RCC 7860 (cell line): Measurements from ENCODE around the gene CCDC6.
"Not testable (repeated sequence)": the region's sequence is repeated elsewhere in the genome, so short reads cannot be mapped to it uniquely, and the experiment has no call there.

Experiments
- DNase-seq: peaks from one replicate; pipeline ENCODE4 v3.0.0-alpha.2; 2015; ENCODE audit warnings: low spot score
- FAIRE-seq: peaks from 2 replicates; lab custom pipeline; 2012; peaks lifted over from hg19 to GRCh38; lab: Jason Lieb, UNC

The CCDC6 gene

DNA sequence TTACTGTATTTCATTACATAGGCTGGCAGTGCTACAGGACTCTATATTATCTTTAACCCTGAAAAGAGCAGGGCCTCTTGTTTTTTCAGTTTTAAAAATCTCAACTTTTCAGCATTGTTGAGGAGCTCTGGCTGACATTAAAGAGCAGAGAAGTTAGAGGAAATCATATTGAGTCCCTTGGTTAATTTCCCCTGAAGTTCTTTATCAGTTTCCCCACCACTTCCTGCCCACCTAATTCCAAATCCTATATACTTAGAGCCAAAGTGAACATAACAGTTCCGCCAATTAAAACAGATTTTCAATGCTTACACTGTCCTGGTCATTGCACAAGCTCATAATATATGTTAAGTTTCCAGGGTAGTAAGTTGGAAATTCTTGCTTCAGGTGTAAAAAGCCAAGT is 87.1 kb downstream of the CCDC6 start:
- FAIRE-seq, result no peak
- no peak for DNase-seq

DNA sequence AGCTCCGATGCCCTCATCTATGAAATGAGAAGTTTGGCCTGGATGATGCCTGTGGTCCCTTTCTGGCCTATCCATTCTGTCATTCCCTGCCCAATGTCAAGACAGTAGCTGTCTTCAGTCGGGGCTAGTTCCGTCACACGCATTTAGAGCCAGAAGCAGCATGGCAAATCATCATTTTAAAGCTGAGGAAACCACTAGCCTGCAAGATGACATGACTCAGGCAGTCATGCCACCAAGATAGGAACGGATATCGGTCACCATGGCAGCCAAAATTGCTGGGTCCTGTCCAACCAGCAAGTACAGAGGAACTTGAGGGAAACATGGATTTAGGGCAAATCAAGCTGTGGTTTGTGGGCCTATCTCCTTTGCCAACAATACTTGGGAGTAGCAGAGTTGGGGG is 88.6 kb downstream of the CCDC6 start:
- DNase-seq, result no peak
- no peak for FAIRE-seq

DNA sequence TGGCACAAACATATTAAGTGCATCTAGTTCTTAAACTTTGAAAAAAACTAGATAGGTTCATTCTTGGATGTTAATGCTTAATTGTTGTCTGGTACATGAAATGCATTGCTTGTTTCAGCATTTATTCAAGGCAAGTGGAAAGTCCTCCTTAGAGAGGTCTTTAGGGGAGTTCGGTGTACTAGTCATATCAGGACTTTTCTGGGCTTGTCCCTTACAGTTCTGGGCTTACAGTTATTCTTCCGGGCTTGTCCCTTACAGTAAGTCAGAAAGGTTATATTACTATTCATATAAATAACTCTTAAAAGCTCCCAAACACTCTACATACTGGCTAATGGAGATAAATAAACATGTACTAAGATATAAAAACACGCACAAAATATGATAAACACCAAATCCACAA is 91.5 kb downstream of the CCDC6 start:
- DNase-seq (no peak), FAIRE-seq (no peak)

DNA sequence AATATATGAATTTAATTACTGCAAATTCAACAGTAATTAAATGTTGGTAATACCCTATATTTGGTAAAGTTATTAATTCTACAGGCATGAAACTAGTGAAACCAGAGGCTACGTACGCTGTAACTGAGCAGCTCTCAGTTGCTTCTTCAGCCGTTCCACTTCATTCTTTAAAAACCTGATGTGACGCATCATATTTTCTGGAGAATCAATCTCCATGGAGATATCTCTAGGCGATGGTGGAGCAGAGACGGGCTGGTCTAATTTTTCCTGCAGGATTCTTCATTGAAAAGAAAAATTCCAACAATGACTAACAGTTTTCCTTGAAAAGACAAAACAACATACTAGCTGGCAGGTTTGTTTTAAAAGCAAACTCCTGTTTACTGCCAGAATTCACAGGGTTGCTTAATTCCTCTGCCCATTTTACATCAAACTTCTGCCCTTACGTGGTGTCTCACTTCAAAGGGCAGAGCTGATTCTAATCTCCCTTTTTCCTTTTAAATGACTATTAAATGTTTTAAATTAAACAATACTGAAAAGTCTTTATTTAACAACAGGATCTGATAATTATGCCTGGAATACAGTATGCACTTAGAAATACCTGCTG is 93.7 kb downstream of the CCDC6 start:
- FAIRE-seq (no peak), DNase-seq (no peak)

DNA sequence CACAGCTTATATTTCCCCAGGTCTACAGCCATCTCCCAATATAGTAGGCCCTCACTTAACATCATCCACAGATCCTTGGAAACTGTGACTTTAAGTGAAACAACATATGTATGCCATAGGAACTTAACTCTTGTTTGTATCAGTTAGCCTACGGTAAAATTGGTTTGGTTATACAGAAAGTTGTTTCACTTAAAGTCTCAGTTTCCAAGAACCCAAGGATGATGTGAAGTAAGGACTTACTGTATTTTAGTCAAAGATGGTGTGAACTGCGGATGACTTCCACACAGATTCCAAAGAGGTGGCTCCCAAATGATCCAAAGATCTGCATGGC is 96.7 kb downstream of the CCDC6 start:
- DNase-seq, result no peak
- FAIRE-seq, result no peak

DNA sequence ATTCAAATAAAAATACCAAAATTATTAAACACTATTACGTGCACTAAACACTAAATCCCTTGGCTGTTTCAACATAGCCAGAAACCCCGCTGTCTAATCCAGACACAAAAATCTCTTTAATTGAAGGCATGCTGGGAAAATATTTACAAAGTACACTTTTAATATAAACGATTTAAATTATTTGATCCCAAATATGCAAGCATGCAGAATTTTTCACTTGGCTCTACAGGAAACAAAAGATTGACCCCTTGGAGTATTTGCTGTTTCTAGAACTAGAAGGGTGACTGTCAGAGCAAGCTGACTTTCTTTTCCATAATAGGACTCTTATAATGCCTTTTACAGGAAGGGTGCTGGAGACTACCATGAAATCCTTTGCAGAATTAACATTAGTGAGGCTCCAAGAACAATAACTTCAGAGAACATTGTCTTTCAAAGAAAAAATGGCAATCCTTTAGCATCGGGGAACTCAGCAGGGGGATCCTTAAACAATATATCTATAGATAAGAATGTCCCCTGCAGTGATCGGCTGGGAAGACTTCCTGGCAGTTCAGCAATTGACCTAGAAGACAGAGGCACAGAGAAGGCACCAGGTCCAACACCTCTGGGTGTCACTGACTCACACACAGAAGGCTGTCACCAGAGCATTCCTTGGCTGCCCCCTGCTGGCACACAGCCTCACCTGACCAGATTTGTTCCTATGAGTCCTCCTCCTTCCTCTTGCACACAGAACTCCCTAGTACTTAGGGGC is 97.3 kb downstream of the CCDC6 start:
- FAIRE-seq (no peak), DNase-seq (peak; percentile 50)

DNA sequence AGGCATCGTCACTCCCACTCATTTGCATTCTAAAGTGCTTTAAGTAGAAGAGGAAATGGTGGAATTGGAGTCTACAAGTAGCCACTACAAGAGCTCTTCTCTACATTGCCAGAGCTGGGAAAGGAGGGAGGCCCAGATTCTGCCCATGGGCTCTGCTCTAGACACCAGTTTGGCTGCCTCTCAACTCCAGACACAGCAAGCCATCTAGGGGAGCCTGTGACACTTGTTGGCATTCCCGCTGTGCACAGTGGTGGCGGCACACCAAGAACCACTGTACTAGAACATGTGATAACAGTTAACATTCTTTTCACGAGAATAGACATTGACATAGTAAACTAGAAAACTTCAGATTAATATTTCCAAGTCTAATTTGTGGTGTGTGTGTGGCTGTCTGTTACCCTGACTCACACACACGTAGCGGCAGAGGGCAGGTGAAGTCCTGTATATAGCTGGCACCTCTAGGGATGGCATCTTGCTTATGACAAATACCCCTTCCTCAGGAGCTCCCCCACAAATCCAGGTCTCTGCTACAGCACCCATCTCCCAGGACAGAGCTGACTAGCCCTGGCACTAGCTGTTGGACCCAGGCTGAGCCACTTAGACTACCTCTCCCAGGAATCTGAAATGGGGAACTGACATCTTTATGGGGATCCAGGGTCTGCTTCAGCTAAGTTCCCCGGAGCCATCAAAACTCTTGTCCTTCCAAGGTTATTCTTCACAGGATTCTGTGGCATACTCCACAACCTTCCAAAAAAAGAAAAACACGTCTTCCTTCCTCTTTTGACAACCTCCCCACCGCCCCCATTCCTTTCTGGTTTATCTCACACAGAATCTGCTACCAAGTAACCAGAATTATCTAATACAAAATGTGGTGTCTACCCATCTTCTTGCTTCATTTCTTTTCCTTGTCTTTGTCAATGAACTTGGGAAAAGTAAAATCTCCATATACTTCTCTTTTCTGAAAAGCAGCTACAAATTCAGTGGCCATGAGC is 98.4 kb downstream of the CCDC6 start:
- no peak for FAIRE-seq
- DNase-seq, result no peak

DNA sequence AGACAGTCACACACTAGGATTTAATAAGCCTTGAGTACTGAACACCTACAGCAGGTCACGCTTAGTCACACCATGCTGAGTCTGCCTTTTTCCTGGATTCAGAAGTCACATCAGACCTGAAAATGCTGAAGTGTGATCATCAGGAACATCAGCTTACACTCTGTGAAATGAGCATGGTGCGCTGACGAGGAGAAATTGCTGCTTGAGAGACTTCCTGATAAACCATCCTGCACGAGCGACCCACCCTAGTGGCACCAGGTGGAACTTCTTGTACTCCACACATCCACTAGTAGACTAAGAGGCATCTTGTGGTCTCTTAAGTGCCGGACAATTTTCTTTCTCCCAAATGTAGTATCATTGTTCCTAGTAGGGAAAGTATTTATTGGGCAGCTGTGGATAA is 101.3 kb downstream of the CCDC6 start:
- no peak for FAIRE-seq
- no peak for DNase-seq

DNA sequence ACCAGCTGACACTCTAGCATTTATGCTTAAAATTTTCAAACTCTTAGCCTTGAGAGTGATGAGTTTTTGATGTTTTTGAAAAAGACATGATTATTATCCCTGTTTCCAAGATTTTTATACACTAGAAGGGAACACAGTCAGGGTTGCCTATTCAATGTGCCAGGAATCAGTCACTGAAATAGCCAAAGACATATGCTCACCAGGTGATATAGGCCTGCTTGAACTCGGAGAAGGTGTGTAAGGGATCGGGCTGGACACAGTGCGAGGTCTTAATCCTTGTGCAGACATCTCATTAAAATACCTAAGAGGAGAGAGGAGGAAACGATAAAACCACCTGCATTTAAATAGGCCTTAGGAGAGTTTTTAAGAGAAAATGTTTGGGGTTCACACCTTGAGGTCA is 102.1 kb downstream of the CCDC6 start:
- FAIRE-seq (no peak), DNase-seq (no peak)

DNA sequence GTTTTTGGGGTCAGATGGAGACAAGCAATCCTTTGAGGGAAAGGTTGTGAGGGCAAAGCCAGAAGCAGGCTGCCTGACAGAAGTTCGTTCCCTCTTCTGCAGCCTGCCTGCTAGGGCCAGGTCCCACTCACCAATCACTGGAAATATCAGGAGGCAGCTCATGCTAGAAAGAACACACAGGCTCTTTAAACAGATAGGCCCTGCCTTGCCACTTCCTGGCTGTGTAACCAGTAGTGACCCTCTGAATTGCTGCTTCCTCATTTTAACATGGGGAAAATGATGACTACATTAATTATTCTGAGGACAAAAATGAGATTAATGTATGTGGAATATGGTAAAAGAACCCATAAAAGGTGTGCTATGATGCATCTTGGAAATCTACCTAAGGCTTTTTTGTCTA is 102.6 kb downstream of the CCDC6 start:
- no peak for DNase-seq
- no peak for FAIRE-seq

DNA sequence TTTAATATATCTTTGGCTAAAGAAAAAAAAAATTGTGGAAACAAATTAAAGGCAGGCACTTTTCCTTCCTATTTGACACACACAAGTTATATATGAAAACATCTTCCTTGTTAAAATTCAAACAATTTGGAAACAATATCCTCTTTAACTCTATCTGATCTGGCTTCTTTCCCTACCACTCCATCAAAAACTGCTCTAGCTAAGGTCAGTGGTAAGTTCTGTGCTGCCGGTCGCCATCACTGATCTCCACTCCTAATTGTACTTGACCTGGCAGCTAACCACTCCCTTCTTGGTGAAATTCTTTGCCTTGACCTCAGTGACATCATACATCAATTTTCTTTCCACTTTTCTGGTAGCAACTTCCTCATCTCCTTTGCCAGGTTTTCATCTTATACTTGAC is 105.2 kb downstream of the CCDC6 start:
- no peak for FAIRE-seq
- DNase-seq, result no peak

DNA sequence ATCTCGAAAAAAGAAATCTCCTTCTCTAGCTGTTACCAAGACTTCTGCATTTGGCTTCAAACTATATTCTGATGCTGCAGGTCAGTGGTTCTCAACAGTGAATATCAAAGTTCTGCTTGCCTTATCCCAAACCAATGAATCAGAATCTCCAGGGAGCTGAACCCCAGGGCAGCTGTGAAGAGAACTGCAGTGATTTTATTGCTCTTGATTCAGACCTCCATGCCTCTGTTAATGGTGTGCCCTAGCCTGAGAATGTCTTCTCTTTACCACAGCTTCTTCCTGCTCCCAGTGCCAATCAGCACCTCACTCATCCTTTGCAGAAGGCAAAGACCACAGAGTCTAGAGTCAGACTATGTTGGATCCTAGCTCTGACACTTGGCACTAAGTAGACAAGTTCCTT is 106.9 kb downstream of the CCDC6 start:
- DNase-seq (no peak), FAIRE-seq (no peak)

DNA sequence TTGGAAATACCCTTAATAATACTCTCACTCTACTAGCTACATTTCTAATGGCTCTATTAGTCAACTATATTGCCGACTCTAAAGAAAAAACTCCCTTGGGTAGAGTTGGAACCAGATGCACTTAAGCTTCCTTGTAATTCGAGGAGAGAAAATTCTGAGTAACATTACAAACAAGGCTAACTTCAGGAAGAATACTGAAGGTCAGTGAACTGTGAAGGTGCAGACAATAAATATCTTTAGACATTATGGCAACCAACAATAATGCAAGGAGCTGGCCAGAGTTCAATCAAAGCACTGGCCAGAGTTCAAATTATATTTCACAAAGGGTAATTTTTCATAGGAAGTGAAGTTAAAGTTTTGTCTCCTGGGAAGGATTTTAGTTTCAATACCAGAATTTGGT is 112.4 kb downstream of the CCDC6 start:
- DNase-seq (no peak), FAIRE-seq (no peak)

DNA sequence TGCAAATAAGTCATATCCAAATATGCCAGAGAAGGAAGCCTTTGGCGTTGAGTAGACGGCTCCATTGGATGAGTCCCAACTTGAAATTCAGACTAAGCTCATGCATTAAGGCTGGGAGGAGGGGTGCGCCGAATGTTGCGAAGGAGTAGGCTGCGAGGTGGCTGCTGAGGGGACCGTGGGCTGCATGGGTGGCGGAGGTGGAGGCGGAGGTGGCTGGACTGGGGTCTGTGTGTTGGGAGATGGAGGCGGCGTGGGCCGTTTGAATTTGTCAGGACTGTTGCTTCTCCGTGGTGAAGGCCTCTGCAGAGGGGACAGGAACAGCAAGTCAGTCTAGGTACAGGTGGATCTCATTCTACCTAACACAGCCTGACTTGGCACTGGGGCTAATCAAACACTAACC is 113.5 kb downstream of the CCDC6 start:
- DNase-seq (no peak), FAIRE-seq (no peak)

DNA sequence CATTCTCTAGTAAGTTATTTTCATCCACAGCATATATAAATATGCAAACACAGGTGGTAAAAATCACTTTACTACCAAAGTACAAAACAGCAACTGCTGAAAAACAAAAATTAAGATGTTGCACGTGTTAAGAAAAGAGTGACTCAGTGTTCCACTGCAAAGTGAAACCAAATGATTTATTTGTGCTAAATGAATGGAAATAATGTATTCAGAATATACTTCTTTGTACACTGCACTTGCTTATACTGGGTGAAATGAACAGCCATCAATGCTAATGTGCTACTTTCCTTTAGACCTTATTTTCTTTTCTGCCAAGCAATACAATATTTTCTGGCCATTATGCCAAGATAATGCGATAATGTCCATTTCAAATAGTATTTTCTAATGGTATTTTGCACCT is 114.8 kb downstream of the CCDC6 start:
- no peak for DNase-seq
- no peak for FAIRE-seq

DNA sequence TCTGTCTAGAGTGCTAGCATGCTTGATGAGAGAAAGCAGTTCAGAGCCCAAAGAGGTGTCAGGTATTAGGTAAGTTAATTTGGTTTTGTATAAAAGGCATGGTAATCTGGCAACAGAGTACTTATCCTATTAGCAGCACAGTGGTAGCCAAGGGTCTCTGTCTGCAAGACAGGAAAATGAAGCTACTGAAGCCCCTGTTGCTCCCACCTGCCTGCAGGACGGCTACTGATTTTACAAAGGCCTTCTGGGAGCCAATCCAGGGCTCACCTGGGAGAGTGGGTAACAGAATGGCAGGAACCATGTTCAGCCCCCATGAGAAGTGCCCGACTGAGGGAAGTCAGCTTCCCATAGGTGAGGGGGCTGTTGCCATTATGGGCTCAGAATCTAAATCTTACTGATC is 116.3 kb downstream of the CCDC6 start:
- FAIRE-seq, DNase-seq: not testable (repeated sequence)

DNA sequence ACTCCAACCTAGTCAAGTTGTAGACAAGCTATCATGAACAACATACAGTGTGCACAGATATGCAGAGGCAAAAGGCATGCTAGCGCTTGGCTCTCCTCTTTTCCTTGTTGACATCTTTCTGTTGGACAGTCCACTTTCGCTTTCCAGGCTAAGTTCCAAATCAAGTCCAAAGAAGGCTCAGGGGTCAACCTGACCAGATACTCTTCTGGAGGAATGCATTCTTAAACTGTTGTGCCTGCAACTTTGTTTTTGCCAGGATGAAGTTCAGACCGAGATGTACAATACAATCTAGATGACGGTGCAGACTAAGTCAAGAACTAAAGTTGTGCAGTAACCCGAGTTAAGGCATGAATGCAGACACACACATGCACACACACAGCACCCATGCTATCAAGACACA is 117.4 kb downstream of the CCDC6 start:
- FAIRE-seq, DNase-seq: not testable (repeated sequence)

DNA sequence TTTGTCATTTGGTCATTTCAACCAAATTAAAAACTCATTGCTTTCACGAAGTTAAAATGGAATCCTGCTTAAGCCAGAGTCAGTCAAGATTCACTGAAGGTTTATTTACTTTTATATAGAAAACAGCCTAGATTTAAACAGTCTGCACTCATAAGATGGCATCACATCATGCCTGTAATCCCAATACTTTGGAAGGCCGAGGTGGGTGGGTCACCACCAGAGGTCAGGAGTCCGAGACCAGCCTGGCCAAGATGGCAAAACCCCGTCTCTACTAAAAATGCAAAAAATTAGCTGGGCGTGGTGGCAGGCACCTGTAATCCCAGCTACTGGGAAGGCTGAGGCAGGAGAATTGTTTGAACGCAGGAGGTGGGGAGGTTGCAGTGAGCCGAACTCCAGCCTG is 119.3 kb downstream of the CCDC6 start:
- DNase-seq, FAIRE-seq: not testable (repeated sequence)

DNA sequence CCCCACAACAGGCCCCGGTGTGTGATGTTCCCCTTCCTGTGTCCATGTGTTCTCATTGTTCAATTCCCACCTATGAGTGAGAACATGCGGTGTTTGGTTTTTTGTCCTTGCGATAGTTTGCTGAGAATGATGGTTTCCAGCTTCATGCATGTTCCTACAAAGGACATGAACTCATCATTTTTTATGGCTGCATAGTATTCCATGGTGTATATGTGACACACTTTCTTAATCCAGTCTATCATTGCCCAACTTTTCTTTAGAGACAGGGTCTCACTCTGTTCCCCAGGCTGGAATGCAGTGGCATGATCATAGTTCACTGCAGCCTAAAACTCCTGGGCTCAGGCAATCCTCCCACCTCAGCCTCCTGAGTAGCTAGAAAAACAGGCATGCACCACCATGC is 120.9 kb downstream of the CCDC6 start:
- FAIRE-seq, DNase-seq: not testable (repeated sequence)

DNA sequence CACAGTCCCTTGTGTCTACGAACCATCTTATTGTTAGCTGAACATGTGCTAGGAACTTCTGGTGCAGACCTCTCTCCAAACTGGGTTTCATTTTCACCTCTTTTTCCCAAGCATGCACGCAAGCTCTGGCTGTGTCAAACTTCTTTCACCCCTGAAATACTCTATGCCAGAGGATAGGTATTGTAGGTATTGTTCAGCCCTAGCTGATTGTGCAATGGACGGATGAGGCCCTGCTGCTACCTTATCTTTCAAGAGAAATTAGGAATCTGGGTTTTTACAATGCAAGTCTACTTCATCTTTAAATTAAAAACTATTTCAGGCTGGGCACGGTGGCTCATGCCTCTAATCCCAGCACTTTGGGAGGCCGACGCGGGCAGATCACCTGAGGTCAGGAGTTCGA is 124.8 kb downstream of the CCDC6 start:
- DNase-seq, result no peak
- no peak for FAIRE-seq

DNA sequence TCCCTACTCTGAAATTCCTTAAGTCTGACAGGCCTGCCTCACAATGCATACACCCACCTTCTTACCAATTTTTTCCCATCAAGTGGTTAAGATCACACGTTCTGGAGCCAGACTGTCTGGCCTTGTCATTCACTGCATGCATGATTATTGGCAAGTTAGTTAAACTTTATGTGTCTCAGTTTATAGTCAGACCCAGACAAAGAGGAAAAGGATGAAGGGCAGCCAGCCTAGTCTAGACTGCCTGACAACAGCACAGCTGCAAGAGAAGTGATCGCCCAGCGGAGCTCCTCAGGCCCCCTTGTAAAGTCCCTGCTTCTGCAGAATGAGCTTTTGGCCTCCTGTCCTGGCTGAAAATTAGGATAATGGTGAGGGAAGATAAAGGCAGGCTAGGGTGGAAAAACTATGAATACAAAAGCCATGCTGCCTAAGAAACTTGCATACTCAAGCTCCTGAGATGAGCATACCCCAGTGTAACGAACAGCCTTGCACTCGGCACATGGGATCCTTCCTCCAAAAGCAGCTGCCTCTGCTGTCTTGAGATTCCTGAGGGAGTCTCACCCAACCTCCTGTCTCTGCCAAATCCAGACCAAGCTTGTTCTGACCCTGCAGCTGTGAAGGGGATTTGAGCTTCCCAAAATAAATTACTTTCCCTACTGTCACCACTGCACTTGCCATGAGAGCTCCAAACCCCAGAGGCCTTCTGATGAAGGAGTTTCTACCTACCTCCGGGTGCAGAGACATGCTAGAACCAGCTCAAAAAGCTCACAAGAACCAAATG is 126.4 kb downstream of the CCDC6 start:
- DNase-seq (no peak), FAIRE-seq (no peak)
